NCI-H1436 (cell line): Measurements from ENCODE around the gene METTL25.

ENCODE experiments used
- DNase-seq: peaks from one replicate; lab custom pipeline; 2025; lab: John Stamatoyannopoulos, UW

The METTL25 gene

GRCh38 chr12:82470906-82471512 lies 112.7 kb downstream of the METTL25 start:
- no peak for DNase-seq

GRCh38 chr12:82473111-82473754 lies 114.9 kb downstream of the METTL25 start:
- no peak for DNase-seq

- no peak for DNase-seq
These were observed 116.0 kb downstream of the METTL25 start for GRCh38 chr12:82474181-82474797.

GRCh38 chr12:82474798-82475184 lies 116.5 kb downstream of the METTL25 start:
- DNase-seq = no peak

GRCh38 chr12:82475211-82475610 lies 116.9 kb downstream of the METTL25 start:
- no peak for DNase-seq

- no peak for DNase-seq
These were observed 118.2 kb downstream of the METTL25 start for GRCh38 chr12:82476511-82476910.

- no peak for DNase-seq
These were observed 121.2 kb downstream of the METTL25 start for GRCh38 chr12:82479511-82479910.

GRCh38 chr12:82480606-82481005 lies 122.3 kb downstream of the METTL25 start:
- no peak for DNase-seq

GRCh38 chr12:82481954-82482353 lies 123.6 kb downstream of the METTL25 start:
- DNase-seq = no peak

- no peak for DNase-seq
These were observed 128.4 kb downstream of the METTL25 start for GRCh38 chr12:82486524-82487235.

GRCh38 chr12:82504409-82504808 lies 146.1 kb downstream of the METTL25 start:
- DNase-seq = no peak

- no peak for DNase-seq
These were observed 146.8 kb downstream of the METTL25 start for GRCh38 chr12:82505150-82505549.

GRCh38 chr12:82507686-82508085 lies 149.4 kb downstream of the METTL25 start:
- no peak for DNase-seq

GRCh38 chr12:82510386-82510785 lies 152.1 kb downstream of the METTL25 start:
- DNase-seq = no peak

- no peak for DNase-seq
These were observed 156.6 kb downstream of the METTL25 start for GRCh38 chr12:82514880-82515279.

GRCh38 chr12:82515652-82516051 lies 157.3 kb downstream of the METTL25 start:
- no peak for DNase-seq

- DNase-seq = no peak
These were observed 158.7 kb downstream of the METTL25 start for GRCh38 chr12:82517027-82517426.

- DNase-seq = no peak
These were observed 159.5 kb downstream of the METTL25 start for GRCh38 chr12:82517808-82518207.

- no peak for DNase-seq
These were observed 161.2 kb downstream of the METTL25 start for GRCh38 chr12:82519510-82519909.

- DNase-seq = no peak
These were observed 164.0 kb downstream of the METTL25 start for GRCh38 chr12:82522285-82522684.

- no peak for DNase-seq
These were observed 164.4 kb downstream of the METTL25 start for GRCh38 chr12:82522762-82523161.

GRCh38 chr12:82523996-82524395 lies 165.7 kb downstream of the METTL25 start:
- DNase-seq = no peak

GRCh38 chr12:82524641-82525040 lies 166.3 kb downstream of the METTL25 start:
- DNase-seq = no peak
